Measurements from ENCODE around the gene AFF3.

Gene AFF3

GRCh38 chr2:100038011-100038410 is 104.4 kb downstream of the AFF3 start:
- no peak for TF ChIP-seq ESRRG (CRISPR knock-in tag; IDR thresholded peaks at IDR 0.05)
- no peak for TF ChIP-seq CSDC2 (CRISPR knock-in tag; IDR thresholded peaks at IDR 0.05)
- TF ChIP-seq, protein P1, sequence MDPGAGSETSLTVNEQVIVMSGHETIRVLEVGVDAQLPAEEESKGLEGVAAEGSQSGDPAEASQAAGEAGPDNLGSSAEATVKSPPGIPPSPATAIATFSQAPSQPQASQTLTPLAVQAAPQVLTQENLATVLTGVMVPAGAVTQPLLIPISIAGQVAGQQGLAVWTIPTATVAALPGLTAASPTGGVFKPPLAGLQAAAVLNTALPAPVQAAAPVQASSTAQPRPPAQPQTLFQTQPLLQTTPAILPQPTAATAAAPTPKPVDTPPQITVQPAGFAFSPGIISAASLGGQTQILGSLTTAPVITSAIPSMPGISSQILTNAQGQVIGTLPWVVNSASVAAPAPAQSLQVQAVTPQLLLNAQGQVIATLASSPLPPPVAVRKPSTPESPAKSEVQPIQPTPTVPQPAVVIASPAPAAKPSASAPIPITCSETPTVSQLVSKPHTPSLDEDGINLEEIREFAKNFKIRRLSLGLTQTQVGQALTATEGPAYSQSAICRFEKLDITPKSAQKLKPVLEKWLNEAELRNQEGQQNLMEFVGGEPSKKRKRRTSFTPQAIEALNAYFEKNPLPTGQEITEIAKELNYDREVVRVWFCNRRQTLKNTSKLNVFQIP (CRISPR knock-in tag; IDR thresholded peaks at IDR 0.05; ENCODE audit: borderline replicate concordance, low read depth): no peak
- no peak for TF ChIP-seq ARNTL (CRISPR knock-in tag; IDR thresholded peaks at IDR 0.05; ENCODE audit: borderline replicate concordance, low read depth)
- TF ChIP-seq, protein P2, sequence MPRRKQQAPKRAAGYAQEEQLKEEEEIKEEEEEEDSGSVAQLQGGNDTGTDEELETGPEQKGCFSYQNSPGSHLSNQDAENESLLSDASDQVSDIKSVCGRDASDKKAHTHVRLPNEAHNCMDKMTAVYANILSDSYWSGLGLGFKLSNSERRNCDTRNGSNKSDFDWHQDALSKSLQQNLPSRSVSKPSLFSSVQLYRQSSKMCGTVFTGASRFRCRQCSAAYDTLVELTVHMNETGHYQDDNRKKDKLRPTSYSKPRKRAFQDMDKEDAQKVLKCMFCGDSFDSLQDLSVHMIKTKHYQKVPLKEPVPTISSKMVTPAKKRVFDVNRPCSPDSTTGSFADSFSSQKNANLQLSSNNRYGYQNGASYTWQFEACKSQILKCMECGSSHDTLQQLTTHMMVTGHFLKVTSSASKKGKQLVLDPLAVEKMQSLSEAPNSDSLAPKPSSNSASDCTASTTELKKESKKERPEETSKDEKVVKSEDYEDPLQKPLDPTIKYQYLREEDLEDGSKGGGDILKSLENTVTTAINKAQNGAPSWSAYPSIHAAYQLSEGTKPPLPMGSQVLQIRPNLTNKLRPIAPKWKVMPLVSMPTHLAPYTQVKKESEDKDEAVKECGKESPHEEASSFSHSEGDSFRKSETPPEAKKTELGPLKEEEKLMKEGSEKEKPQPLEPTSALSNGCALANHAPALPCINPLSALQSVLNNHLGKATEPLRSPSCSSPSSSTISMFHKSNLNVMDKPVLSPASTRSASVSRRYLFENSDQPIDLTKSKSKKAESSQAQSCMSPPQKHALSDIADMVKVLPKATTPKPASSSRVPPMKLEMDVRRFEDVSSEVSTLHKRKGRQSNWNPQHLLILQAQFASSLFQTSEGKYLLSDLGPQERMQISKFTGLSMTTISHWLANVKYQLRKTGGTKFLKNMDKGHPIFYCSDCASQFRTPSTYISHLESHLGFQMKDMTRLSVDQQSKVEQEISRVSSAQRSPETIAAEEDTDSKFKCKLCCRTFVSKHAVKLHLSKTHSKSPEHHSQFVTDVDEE (CRISPR knock-in tag; IDR thresholded peaks at IDR 0.05): no peak
- TF ChIP-seq, protein P3, sequence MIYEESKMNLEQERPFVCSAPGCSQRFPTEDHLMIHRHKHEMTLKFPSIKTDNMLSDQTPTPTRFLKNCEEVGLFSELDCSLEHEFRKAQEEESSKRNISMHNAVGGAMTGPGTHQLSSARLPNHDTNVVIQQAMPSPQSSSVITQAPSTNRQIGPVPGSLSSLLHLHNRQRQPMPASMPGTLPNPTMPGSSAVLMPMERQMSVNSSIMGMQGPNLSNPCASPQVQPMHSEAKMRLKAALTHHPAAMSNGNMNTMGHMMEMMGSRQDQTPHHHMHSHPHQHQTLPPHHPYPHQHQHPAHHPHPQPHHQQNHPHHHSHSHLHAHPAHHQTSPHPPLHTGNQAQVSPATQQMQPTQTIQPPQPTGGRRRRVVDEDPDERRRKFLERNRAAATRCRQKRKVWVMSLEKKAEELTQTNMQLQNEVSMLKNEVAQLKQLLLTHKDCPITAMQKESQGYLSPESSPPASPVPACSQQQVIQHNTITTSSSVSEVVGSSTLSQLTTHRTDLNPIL (CRISPR knock-in tag; IDR thresholded peaks at IDR 0.05; ENCODE audit: low read depth): no peak
- no peak for TF ChIP-seq OSR1 (CRISPR knock-in tag; IDR thresholded peaks at IDR 0.05)
- TF ChIP-seq, protein P4, sequence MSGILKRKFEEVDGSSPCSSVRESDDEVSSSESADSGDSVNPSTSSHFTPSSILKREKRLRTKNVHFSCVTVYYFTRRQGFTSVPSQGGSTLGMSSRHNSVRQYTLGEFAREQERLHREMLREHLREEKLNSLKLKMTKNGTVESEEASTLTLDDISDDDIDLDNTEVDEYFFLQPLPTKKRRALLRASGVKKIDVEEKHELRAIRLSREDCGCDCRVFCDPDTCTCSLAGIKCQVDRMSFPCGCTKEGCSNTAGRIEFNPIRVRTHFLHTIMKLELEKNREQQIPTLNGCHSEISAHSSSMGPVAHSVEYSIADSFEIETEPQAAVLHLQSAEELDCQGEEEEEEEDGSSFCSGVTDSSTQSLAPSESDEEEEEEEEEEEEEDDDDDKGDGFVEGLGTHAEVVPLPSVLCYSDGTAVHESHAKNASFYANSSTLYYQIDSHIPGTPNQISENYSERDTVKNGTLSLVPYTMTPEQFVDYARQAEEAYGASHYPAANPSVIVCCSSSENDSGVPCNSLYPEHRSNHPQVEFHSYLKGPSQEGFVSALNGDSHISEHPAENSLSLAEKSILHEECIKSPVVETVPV (CRISPR knock-in tag; IDR thresholded peaks at IDR 0.05): no peak
- no peak for TF ChIP-seq ZNF8 (CRISPR knock-in tag; IDR thresholded peaks at IDR 0.05)
- TF ChIP-seq PPARA (CRISPR knock-in tag; IDR thresholded peaks at IDR 0.05; ENCODE audit: borderline replicate concordance): no peak
- no peak for TF ChIP-seq TCF4 (CRISPR knock-in tag; IDR thresholded peaks at IDR 0.05; ENCODE audit: borderline replicate concordance)
- TF ChIP-seq TOX (CRISPR knock-in tag; IDR thresholded peaks at IDR 0.05; ENCODE audit: borderline replicate concordance): no peak
- no peak for TF ChIP-seq RARB (CRISPR knock-in tag; IDR thresholded peaks at IDR 0.05)
- TF ChIP-seq SNAI2 (CRISPR knock-in tag; IDR thresholded peaks at IDR 0.05): no peak
- ATAC-seq: no peak

- TF ChIP-seq, protein P1 (CRISPR knock-in tag; IDR thresholded peaks at IDR 0.05; ENCODE audit: borderline replicate concordance, low read depth): no peak
- no peak for TF ChIP-seq ZNF70 (CRISPR knock-in tag; IDR thresholded peaks at IDR 0.05)
- TF ChIP-seq, protein P2 (CRISPR knock-in tag; IDR thresholded peaks at IDR 0.05): no peak
- no peak for TF ChIP-seq SNAI2 (CRISPR knock-in tag; IDR thresholded peaks at IDR 0.05)
- TF ChIP-seq ZFP3 (CRISPR knock-in tag; IDR thresholded peaks at IDR 0.05): no peak
- TF ChIP-seq ZC3H10 (CRISPR knock-in tag; IDR thresholded peaks at IDR 0.05): no peak
- no peak for TF ChIP-seq ESRRG (CRISPR knock-in tag; IDR thresholded peaks at IDR 0.05)
- no peak for TF ChIP-seq RARB (CRISPR knock-in tag; IDR thresholded peaks at IDR 0.05)
- TF ChIP-seq BACH2 (CRISPR knock-in tag; IDR thresholded peaks at IDR 0.05; ENCODE audit: borderline replicate concordance): no peak
- TF ChIP-seq TCF4 (CRISPR knock-in tag; IDR thresholded peaks at IDR 0.05; ENCODE audit: borderline replicate concordance): no peak
- TF ChIP-seq CSDC2 (CRISPR knock-in tag; IDR thresholded peaks at IDR 0.05): no peak
- TF ChIP-seq ZNF8 (CRISPR knock-in tag; IDR thresholded peaks at IDR 0.05): no peak
- TF ChIP-seq, protein P4 (CRISPR knock-in tag; IDR thresholded peaks at IDR 0.05): no peak
- no peak for TF ChIP-seq GLIS3 (CRISPR knock-in tag; IDR thresholded peaks at IDR 0.05)
- no peak for TF ChIP-seq ARNTL (CRISPR knock-in tag; IDR thresholded peaks at IDR 0.05; ENCODE audit: borderline replicate concordance, low read depth)
- no peak for TF ChIP-seq OSR1 (CRISPR knock-in tag; IDR thresholded peaks at IDR 0.05)
- no peak for TF ChIP-seq TOX (CRISPR knock-in tag; IDR thresholded peaks at IDR 0.05; ENCODE audit: borderline replicate concordance)
- no peak for TF ChIP-seq ZNF565 (CRISPR knock-in tag; conservative IDR thresholded peaks at IDR 0.05; ENCODE audit: low read depth)
- ATAC-seq: no peak
These were observed 105.6 kb downstream of the AFF3 start for GRCh38 chr2:100036793-100037192.

Data from SK-N-SH treated with all-trans-retinoic acid at 6 μM for 48 hours (cell line).